Measurements from ENCODE around the gene R3HDM2.

Gene R3HDM2

GRCh38 chr12:57263096-57263495 lies 167.7 kb downstream of the R3HDM2 start:
- TF ChIP-seq CTCF (IDR thresholded peaks at IDR 0.05; ENCODE audit: borderline replicate concordance, insufficient read depth, low read depth, low read length), result no peak

GRCh38 chr12:57262126-57262822 lies 168.6 kb downstream of the R3HDM2 start:
- H3K4me3 ChIP-seq (ENCODE audit: low read depth, low read length), result no peak overlapping the region
- no peak for TF ChIP-seq CTCF (IDR thresholded peaks at IDR 0.05; ENCODE audit: borderline replicate concordance, insufficient read depth, low read depth, low read length)

More at GRCh38 chr12:57263096-57263495, 167.7 kb downstream of the R3HDM2 start:
- no peak overlapping the region for H3K4me3 ChIP-seq (ENCODE audit: low read depth, low read length)

GRCh38 chr12:57261428-57261865 lies 169.4 kb downstream of the R3HDM2 start:
- no peak overlapping the region for H3K4me3 ChIP-seq (ENCODE audit: low read depth, low read length)
- no peak for TF ChIP-seq CTCF (IDR thresholded peaks at IDR 0.05; ENCODE audit: borderline replicate concordance, insufficient read depth, low read depth, low read length)

- no peak overlapping the region for H3K4me3 ChIP-seq (ENCODE audit: low read depth, low read length)
- no peak for TF ChIP-seq CTCF (IDR thresholded peaks at IDR 0.05; ENCODE audit: borderline replicate concordance, insufficient read depth, low read depth, low read length)
Measured at GRCh38 chr12:57260366-57260765, 170.5 kb downstream of the R3HDM2 start.

GRCh38 chr12:57258977-57259970 lies 171.6 kb downstream of the R3HDM2 start:
- TF ChIP-seq CTCF (IDR thresholded peaks at IDR 0.05; ENCODE audit: borderline replicate concordance, insufficient read depth, low read depth, low read length), result no peak
- H3K4me3 ChIP-seq (ENCODE audit: low read depth, low read length), result no peak overlapping the region

- TF ChIP-seq CTCF (IDR thresholded peaks at IDR 0.05; ENCODE audit: borderline replicate concordance, insufficient read depth, low read depth, low read length), result no peak
- no peak overlapping the region for H3K4me3 ChIP-seq (ENCODE audit: low read depth, low read length)
Measured at GRCh38 chr12:57255916-57256315, 174.9 kb downstream of the R3HDM2 start.

Measured in GM12875 (cell line).